Measurements from ENCODE around the gene SOCS3. TPM values are rescaled to one million over a fixed set of nuclear protein-coding genes. Genes with fewer than 3 reads are reported as not detected.

The SOCS3 gene
- total RNA-seq, 3 donors from 2014 or later (not counting 1 experiment from before 2014, with no cell fraction given) = 39.0 to 47.9 (median 43.6) TPM

DNA sequence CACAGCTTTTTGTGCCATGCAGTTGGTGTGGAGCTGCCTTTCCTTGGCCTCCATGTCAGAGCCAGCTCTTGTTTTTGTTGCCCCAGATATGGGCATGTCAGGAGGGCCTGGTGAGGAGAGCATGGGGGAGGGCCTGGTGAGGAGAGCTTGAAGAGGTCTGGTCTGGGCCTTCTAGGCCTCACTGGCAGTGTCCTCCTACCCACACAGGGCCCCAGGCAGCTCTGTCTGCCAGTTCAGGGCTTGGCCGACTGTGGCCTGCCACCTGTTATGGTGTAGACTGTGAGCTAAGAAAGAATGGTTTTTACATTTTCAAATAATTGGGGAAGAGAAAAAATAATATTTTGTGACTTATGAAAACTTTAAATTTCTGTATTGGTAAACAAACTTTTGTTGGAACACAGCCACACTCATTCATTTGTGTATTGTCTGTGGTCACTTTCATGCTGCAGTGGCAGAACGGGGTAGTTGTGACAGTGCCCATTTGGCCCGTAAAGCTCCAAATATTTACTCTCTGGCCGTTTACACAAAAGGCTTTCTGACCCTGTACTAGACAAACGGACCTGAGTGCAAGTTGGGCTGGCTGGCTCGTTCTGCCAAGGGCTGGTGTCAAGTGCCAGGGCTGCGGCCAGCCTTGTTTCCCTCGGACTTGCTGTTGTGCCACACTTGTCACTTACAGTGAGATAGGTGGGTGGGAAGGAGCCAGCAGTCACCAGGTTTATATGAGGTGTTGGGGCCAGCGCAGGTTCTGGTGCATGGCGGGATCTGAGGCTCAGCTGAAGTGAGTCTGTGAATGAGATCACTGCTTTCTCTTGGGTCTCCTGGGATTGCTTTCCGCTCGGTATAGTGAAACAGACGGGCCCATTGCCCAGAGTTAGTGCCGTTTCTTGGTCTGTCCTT is 36.8 kb upstream of the SOCS3 start:
- no peaks in the 10 kb centered on the region for H3K27me3 Mint-ChIP-seq (ENCODE audit: low read depth in 2 of 2)
- no peak overlapping the region for H3K27ac Mint-ChIP-seq
- Histone ChIP-seq H3K4me1 (ENCODE audit: control insufficient read depth, insufficient read depth, low read length) (no peaks in the 10 kb centered on the region), H3K9me3 (ENCODE audit: control insufficient read depth, insufficient read depth, low read length) (no peaks in the 10 kb centered on the region), H3K27ac (ENCODE audit: low read length) (no peak overlapping the region), H3K4me3 (ENCODE audit: low read length) (no peak overlapping the region), H3K27me3 (ENCODE audit: control insufficient read depth, insufficient read depth, low read length) (no peaks in the 10 kb centered on the region), H3K36me3 (ENCODE audit: control insufficient read depth, insufficient read depth, low read length) (peaks cover 57% of the 10 kb centered on the region)
- no peak for TF ChIP-seq CTCF (IDR thresholded peaks at IDR 0.05)
- peaks cover 0 to 10% of the 10 kb centered on the region in 2 donors for H3K4me1 Mint-ChIP-seq
- 95% methylated on average over 14 of the region's 14 CpGs for WGBS (ENCODE audit: insufficient coverage)
- H3K4me3 Mint-ChIP-seq = no peak overlapping the region
- no peak for ATAC-seq
- no peaks in the 10 kb centered on the region for H3K36me3 Mint-ChIP-seq
- no peak for DNase-seq
- intact Hi-C loops (cut with micrococcal nuclease) = no loop called here
- H3K9me3 Mint-ChIP-seq = no peaks in the 10 kb centered on the region

- ATAC-seq = no peak
- Histone ChIP-seq H3K27ac (ENCODE audit: low read length) (no peak overlapping the region), H3K4me1 (ENCODE audit: control insufficient read depth, insufficient read depth, low read length) (peaks cover 13% of the 10 kb centered on the region), H3K9me3 (ENCODE audit: control insufficient read depth, insufficient read depth, low read length) (no peaks in the 10 kb centered on the region), H3K4me3 (ENCODE audit: low read length) (no peak overlapping the region), H3K36me3 (ENCODE audit: control insufficient read depth, insufficient read depth, low read length) (peaks cover 42% of the 10 kb centered on the region), H3K27me3 (ENCODE audit: control insufficient read depth, insufficient read depth, low read length) (no peaks in the 10 kb centered on the region)
- no peaks in the 10 kb centered on the region for H3K36me3 Mint-ChIP-seq
- WGBS (ENCODE audit: insufficient coverage) = 100% methylated on average over 2 of the region's 2 CpGs
- H3K4me3 Mint-ChIP-seq = no peak overlapping the region
- no peak overlapping the region for H3K27ac Mint-ChIP-seq
- H3K9me3 Mint-ChIP-seq = no peaks in the 10 kb centered on the region
- DNase-seq = no peak
- H3K27me3 Mint-ChIP-seq (ENCODE audit: low read depth in 2 of 2) = no peaks in the 10 kb centered on the region
- no peak for TF ChIP-seq CTCF (IDR thresholded peaks at IDR 0.05)
- intact Hi-C loops (cut with micrococcal nuclease) = no loop called here
- H3K4me1 Mint-ChIP-seq = peaks cover 6 to 23% of the 10 kb centered on the region in 2 donors
Measured at GRCh38 chr17:78395155-78395554, 35.3 kb upstream of the SOCS3 start.

DNA sequence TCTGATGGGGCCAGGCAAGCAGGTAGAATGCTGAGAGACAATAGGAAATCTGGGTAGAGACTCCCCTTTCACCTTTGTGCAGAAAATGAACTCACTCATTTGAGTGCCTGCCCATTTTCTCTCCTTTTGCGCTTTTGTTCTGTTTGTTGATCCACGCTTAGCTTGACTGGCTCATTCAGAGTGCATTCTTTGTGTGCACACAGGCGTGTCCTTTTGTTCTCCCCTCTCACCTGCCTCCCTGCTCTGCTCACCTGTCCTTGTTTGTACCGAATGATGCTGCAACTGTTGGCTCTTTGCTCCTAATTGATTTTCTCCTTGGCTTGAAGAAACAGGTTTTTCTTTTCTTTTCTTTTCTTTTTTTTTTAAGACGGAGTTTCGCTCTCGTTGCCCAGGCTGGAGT is 34.3 kb upstream of the SOCS3 start:
- H3K27me3 ChIP-seq (ENCODE audit: control insufficient read depth, insufficient read depth, low read length) = no peaks in the 10 kb centered on the region
- Mint-ChIP-seq H3K9me3 (no peaks in the 10 kb centered on the region), H3K36me3 (no peaks in the 10 kb centered on the region), H3K4me1 (peaks cover 6 to 29% of the 10 kb centered on the region in 2 donors), H3K27me3 (ENCODE audit: low read depth in 2 of 2) (no peaks in the 10 kb centered on the region), H3K4me3 (no peak overlapping the region), H3K27ac (no peak overlapping the region)
- peaks cover 33% of the 10 kb centered on the region for H3K36me3 ChIP-seq (ENCODE audit: control insufficient read depth, insufficient read depth, low read length)
- DNase-seq = no peak
- no peaks in the 10 kb centered on the region for H3K9me3 ChIP-seq (ENCODE audit: control insufficient read depth, insufficient read depth, low read length)
- intact Hi-C loops (cut with micrococcal nuclease) = no loop called here
- no peak for TF ChIP-seq CTCF (IDR thresholded peaks at IDR 0.05)
- H3K4me3 ChIP-seq (ENCODE audit: low read length) = no peak overlapping the region
- no peak overlapping the region for H3K27ac ChIP-seq (ENCODE audit: low read length)
- 97% methylated on average over 7 of the region's 7 CpGs for WGBS (ENCODE audit: insufficient coverage)
- peaks cover 21% of the 10 kb centered on the region for H3K4me1 ChIP-seq (ENCODE audit: control insufficient read depth, insufficient read depth, low read length)
- no peak for ATAC-seq

All from natural killer cell (primary cell).